Activated CD4-positive, alpha-beta T cell treated with anti-CD3 and anti-CD28 coated beads, Interleukin-2, amount 50 U/mL, for 4 hours (primary cell): ENCODE data around the gene ZNHIT1.
"Not testable (repeated sequence)": the region's sequence is repeated elsewhere in the genome, so short reads cannot be mapped to it uniquely, and the experiment has no call there.

Source experiments
- DNase-seq, 2 experiments: peaks; one replicate each; pipeline ENCODE4 v3.0.0-alpha.2; 2020

Gene ZNHIT1

GRCh38 chr7:101243646-101244374 lies 25.8 kb downstream of the ZNHIT1 start:
- DNase-seq, result no peak

GRCh38 chr7:101244375-101245146 lies 26.6 kb downstream of the ZNHIT1 start, which contains the start of gene FIS1:
Gene FIS1, minus strand, starts transcription at chr7:101245081. Its CDS starts 77 bp downstream, at chr7:101245004.
- peak; percentile 87 to 88 for DNase-seq

GRCh38 chr7:101245147-101245668 lies 27.2 kb downstream of the ZNHIT1 start:
- DNase-seq, result no peak

- no peak for DNase-seq
These were observed 30.3 kb downstream of the ZNHIT1 start for GRCh38 chr7:101248276-101248675.

- no peak for DNase-seq
These were observed 32.4 kb downstream of the ZNHIT1 start for GRCh38 chr7:101250324-101250723.

- peak; percentile 99 to 100 for DNase-seq
These were observed 34.1 kb downstream of the ZNHIT1 start for GRCh38 chr7:101251871-101252659.

- not testable (repeated sequence) for DNase-seq
These were observed 35.2 kb downstream of the ZNHIT1 start for GRCh38 chr7:101253199-101253598.

- no peak for DNase-seq
These were observed 37.8 kb downstream of the ZNHIT1 start for GRCh38 chr7:101255796-101256195.

GRCh38 chr7:101258243-101258731 lies 40.3 kb downstream of the ZNHIT1 start:
- no peak for DNase-seq

- DNase-seq, result not testable (repeated sequence)
These were observed 46.2 kb downstream of the ZNHIT1 start for GRCh38 chr7:101264102-101264706.

- no peak for DNase-seq
These were observed 47.9 kb downstream of the ZNHIT1 start for GRCh38 chr7:101265622-101266516.

- DNase-seq, result no peak
These were observed 51.7 kb downstream of the ZNHIT1 start for GRCh38 chr7:101269664-101270063.

GRCh38 chr7:101271021-101271420 lies 53.1 kb downstream of the ZNHIT1 start:
- no peak for DNase-seq

- DNase-seq, result no peak
These were observed 55.2 kb downstream of the ZNHIT1 start for GRCh38 chr7:101273206-101273605.
